ENCODE data around the gene PRKAG2.

The PRKAG2 gene

DNA sequence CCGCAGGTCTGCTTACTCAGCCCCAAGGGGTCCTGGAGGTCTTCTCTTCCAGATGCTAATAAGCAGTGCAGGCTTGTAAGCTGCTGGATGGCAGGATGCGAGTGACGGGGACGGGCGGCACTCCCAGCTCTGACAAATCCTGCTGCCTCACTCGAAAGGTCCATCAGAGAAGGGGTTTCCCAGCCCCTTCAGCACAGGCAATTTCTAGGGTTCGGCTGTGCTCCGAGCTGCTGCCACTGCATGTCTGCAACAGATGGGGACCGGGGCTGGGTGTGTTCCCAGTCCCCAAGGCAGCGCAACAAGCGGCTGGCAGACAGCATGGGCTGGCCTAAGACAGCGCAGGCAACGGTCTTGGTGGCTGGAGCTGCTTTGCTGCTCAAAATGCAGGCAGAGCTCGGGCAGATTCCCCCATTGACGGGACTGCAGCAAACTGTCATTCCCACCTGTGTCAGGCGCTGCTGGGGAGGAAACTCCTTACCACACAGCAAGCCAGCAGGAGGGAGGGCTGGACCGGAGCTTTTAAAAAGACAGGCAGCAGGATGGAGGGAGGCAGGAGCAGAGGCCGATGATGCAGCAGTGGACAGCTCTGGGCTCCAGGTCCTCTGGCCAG, 62.4 kb downstream of the PRKAG2 start:
- no peak for DNase-seq

GRCh38 chr7:151813997-151814396, 62.9 kb downstream of the PRKAG2 start:
- DNase-seq, result no peak

DNA sequence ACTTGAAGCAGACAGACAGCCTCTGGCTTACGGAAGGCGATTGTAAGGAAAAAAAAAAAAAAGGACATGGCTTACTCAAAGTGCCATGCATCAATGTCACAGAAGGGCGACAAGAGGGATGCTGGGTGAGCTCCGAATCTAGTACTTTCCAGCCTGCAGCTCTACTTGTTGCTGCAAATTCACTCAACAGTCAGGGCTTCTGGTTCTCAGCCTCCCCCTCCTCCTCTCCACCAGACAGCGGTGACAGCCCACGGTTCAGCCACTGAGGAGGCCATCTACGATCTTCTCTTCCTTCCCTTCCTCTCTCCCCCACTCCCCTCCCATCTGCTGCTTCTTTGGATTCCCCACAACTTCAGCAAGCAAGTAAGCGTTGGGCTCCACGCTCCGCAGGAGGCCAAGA, 63.5 kb downstream of the PRKAG2 start:
- DNase-seq, result no peak

- DNase-seq, result no peak
Observed at GRCh38 chr7:151812967-151813366, 63.9 kb downstream of the PRKAG2 start.

GRCh38 chr7:151810441-151811232, 66.3 kb downstream of the PRKAG2 start:
- DNase-seq, result no peak

DNA sequence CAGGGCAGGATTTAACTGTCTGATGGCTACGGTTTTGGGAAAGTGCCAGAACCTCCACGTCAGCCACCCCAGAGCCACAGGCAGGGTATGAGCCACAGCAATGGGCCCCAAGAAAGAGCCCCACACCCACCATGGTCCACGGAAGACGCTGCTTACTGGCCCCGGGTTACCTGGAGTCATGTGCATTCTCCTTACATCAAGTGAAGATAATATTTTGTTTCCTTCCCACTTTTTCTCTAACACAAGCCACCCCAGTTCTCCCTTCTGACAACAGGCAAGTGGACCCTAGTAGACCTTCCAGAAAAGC, 67.1 kb downstream of the PRKAG2 start:
- no peak for DNase-seq

GRCh38 chr7:151809146-151809863, 67.6 kb downstream of the PRKAG2 start:
- no peak for DNase-seq

DNA sequence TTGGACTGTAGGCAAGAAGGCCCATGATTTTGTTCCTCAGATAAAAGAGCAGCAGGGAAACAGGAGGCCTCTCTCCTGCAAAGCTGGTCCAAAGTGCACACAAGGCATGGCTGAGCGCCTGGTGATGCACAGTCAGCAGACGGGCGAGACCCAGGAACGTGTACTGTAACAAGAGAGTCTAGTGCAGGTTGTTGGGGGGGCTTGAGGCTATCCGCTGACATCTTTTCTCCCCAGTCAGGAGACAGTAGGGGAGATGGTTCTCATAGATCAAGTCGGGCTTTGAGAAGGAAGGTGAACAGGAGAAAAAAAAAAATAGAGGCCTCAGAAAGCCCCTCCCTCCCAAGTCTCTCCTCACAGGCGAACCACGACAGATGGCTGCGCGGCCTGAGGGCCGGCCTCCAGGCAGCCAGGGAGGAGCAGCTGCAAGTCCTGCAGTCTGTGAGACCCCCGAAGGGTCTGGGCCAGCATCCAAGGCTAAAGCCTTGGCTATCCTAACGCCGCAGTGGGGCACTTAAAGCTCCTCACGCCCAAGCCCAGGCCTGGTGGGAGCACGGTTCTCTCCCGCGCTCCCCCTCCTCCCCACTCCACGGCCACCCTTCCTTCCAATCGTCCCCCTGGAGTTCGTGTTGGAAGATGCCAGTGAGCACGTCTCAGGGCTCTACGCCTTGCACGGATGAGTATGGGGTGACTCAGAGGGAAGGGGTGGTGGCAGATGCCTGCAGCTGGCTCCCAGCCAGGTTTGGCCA, 68.3 kb downstream of the PRKAG2 start:
- no peak for DNase-seq

DNA sequence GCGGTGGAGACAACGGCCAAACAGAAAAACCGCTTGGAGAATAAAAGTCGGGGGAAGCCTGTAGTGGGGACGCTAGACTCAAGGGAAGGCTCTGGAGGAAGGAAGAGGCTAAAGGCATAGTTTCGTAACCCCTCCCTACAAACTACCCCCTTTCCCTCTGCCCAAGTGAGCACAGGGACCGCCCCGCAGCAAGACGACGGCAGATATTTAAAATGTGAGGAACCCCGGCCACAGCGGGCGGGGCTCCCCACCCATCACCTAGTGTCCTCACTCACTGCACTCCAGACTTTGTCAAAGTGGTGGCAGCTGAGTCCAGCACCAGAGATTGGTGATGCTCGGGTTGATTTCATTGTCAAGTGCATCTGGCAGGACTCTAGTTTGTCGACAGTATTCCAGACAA, 69.1 kb downstream of the PRKAG2 start:
- DNase-seq, result no peak

DNA sequence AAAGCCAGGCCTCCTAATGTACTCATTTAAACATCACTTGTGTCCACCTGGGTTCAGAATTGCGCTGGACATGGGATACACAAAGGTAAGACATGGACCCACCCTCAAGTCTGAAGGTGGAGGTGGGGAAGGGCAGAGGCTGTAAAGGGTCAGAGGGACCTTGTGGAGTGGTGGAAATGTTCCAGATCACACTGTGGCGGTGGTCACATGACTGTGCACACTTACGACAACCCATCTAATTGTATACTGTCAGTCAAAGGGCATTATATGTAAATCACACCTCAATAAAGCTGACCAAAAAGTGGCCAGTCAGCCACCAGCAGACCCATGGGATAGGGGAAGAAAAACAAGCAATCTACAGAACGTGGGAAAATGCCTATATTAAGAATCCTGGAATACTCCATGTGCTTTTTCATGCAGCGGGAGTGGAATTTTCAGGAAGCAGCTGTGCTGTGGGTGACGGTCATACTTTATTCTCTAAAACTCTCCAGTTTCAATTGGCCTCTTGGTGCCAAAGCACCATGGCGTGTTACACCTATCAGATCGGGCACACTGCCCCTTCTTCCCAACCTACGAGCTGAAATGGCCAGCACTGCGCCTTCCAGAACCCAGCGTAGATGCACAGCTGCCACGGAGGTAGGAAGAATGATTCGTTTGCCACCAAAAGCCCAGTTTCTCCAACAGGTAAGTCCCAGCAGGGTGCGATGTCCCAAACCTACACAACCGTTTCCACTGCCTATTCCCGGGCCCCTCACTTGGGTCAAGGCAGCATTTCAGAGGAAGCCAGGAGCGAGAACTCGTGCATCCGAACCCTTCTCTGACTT, 69.8 kb downstream of the PRKAG2 start:
- no peak for DNase-seq

GRCh38 chr7:151806204-151806603, 70.7 kb downstream of the PRKAG2 start:
- no peak for DNase-seq

- no peak for DNase-seq
Observed at GRCh38 chr7:151805191-151805590, 71.7 kb downstream of the PRKAG2 start.

DNA sequence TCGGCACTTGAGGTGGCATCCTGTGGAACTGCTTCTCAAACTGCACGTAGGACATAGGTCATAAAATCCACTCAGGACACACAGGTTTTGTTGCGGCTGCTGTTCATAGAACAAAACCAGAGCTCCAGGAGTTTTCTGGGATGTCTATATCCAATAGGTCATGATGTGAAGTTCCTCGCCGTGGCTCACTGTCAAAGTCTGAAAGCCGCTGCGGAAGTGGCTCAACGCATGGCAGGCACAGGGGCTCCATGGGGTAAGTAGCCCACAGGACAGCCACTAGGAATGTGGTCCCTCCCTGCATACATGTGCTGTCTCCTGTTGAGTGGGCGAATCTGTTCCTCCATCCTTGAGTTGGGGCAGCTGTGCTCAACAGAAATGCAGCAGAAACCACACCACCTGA, 72.2 kb downstream of the PRKAG2 start:
- DNase-seq, result no peak

DNA sequence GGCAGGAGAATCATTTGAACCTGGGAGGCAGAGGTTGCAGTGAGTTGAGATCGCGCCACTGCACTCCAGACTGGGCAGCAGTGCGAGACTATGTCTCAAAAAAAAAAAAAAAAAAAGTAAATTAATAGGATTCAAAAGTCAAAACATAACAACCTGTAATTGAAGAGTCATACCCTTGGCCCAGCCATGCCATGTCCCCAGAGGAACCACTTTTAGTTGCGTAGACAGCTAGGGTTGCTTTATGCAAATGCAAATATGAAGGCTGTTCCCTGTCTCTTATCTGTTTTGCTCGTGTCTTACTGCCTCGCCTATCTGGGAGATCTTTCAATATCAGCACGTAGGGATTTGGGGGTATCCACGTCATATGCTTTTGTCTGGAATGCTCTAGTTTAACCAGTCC, 73.1 kb downstream of the PRKAG2 start:
- no peak for DNase-seq

DNA sequence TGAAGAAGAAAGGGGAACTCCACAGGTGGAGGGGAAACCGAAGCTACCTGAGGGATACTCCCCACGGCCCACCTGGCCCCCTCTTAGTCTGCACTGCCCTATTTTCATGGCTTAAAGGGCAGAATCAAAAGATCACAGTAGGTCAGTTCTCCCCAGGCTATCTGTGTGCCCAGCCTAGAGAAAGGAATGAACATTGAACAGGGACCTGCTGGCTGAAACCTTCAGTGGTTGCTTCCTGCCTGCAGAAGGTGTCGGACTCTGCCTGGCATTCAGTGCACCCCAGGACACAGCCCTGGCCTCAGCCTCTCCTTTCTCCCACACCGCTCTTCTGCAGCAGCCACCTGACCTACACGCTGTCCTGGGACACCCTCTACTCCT, 74.5 kb downstream of the PRKAG2 start:
- DNase-seq, result no peak

DNA sequence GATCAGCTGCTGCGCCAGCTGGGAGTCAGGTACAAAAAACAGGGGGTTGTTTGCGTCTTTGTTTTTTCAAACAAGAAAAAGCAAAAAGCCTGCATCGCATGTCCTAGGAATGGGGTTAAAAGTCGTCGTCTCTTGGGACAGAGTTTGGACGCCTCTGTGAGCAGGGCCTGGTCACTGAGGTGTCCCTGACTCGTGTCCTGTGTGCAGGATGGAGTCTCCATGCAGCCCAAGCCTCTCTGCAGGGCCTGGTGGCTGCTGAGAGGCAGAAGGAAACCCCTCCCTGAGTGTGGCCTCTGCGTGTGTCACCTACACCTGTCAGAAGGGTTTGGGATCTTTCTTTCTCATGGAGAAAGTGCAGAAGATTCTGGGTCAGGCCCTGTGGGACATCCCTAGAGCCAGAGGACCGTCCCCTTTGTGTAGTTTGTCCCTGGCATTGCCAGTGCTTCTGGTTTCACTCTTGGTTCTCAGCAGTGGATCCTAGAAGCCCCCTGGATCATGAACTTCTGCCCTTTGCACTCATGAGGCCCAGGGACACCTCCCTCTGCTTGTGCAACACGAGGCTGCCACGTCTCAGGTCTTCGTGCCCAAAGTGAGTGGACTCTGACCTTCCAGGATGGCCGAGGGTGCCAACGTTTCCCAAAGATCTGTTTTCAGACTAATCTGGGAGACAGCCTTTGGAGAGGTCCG, 75.0 kb downstream of the PRKAG2 start:
- no peak for DNase-seq

DNA sequence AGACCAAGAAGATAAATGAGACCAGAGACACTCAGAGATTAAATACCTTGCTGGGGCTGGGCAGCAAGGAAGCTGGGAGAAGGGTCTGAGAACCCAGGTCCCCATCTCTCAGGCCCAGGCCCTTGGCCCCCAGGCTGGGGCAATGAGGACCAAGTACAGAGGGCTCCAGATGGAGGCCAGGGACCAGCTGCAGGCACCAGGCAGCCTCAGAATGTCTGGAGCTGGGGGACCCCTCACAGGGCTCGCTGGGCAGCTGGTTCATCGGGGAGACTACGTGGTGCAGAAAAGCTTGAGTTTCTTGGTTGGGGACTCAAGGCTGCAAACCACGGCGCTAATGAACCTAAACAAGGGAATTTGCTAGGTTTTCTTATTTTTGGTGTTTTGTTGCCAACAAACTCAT, 75.6 kb downstream of the PRKAG2 start:
- no peak for DNase-seq

DNA sequence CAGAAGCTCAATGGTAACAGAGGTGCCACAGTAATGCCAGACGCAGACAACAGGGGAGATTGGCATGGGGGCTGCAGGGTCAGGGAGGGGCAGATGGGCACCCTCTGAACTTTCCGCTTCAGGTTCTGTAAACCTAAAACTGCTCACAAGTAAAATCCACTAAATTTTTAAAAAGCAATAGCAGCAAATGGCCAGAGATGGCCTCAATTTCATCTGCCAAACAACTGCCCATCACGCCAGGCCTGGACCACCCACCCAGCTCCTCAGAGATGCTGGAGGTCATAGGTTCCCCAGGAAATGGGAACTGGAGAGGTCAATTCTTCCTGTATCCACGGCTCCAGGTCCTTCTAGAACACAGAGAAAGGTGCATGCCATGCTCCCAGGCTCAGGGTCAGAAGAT, 76.1 kb downstream of the PRKAG2 start:
- no peak for DNase-seq

- DNase-seq, result no peak
Observed at GRCh38 chr7:151800391-151800790, 76.5 kb downstream of the PRKAG2 start.

DNA sequence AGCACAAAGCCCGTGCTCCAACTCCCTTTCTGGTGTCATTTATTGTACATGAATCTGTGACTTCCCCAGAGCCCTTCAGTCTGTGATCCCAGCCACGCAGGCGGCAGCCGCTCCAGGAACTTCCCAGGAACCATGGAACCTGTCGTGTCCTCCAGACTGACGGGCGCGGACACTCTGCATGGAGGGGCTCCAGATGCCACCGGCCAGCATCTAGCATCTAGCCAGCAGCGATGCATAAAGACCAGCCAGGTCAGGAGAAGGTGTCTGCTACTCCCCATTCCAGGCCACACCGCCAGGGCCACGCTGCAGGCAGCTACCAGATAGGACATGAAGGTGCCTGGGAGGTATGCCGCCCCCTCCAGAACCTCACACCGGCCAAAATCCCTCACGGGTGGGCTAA, 77.4 kb downstream of the PRKAG2 start:
- DNase-seq, result no peak

GRCh38 chr7:151798851-151799448, 78.0 kb downstream of the PRKAG2 start:
- no peak for DNase-seq

Measured in activated effector memory CD4-positive, alpha-beta T cell treated with Interleukin-2 at 50 U/mL for 16 hours (primary cell).